ENCODE measurements around the gene WDR18. TPM values are rescaled to one million over a fixed set of nuclear protein-coding genes. Genes with fewer than 3 reads are reported as not detected.

WDR18 gene
- polyA plus RNA-seq, 1 donor (not counting 4 experiments of a cell fraction or from before 2014, with no cell fraction given): 26.3 TPM

DNA sequence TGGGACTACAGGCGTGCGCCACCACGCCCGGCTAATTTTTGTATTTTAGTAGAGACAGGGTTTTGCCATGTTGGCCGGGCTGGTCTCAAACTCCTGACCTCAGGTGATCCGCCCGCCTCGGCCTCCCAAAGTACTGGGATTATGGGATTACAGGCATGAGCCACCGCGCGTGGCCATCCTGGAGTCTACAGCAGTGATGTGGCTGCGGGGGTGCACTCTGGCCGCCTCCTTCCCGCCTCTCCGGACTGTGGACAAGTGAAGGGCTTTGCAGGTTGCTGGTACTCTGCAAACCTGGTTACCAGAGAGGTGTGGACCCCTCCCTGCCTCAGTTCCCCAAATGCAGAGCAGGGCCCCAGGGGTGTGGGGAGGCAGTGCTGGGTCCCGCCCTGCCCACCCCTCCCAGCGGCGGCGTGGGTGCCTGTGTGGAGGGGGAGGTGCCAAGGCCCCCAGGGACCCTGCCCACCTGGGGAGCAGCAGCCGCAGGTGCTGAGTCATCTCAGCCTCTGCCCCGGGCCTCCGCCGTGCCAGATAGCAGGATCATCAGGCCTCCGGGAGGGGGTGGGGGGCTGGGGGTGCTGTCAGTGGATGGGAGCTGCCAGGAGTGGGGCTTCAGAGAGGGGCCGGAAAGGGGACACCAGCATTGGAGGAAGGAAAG lies 35.2 kb upstream of the WDR18 start:
- H3K9ac ChIP-seq (ENCODE audit: control insufficient read depth, extremely low read depth, insufficient read depth, low read length): no peak overlapping the region
- H3K4me2 ChIP-seq (ENCODE audit: control insufficient read depth, extremely low read depth, insufficient read depth, low read depth, low read length): no peak overlapping the region
- H4K20me1 ChIP-seq (ENCODE audit: control insufficient read depth, extremely low read depth, insufficient read depth, low read length): no peaks in the 10 kb centered on the region
- no peak overlapping the region for H3K27ac ChIP-seq (ENCODE audit: control insufficient read depth, insufficient read depth, low read length)
- TF ChIP-seq, protein P1, sequence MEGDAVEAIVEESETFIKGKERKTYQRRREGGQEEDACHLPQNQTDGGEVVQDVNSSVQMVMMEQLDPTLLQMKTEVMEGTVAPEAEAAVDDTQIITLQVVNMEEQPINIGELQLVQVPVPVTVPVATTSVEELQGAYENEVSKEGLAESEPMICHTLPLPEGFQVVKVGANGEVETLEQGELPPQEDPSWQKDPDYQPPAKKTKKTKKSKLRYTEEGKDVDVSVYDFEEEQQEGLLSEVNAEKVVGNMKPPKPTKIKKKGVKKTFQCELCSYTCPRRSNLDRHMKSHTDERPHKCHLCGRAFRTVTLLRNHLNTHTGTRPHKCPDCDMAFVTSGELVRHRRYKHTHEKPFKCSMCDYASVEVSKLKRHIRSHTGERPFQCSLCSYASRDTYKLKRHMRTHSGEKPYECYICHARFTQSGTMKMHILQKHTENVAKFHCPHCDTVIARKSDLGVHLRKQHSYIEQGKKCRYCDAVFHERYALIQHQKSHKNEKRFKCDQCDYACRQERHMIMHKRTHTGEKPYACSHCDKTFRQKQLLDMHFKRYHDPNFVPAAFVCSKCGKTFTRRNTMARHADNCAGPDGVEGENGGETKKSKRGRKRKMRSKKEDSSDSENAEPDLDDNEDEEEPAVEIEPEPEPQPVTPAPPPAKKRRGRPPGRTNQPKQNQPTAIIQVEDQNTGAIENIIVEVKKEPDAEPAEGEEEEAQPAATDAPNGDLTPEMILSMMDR (optimal IDR thresholded peaks at IDR 0.05 in 1 of 3, IDR thresholded peaks at IDR 0.05 in 1 of 3, conservative IDR thresholded peaks at IDR 0.05 in 1 of 3; ENCODE audit: extremely low read depth in 1 of 3, insufficient read depth in 2 of 3, low read length in 3 of 3): no peak
- TF ChIP-seq EZH2 (IDR thresholded peaks at IDR 0.05; ENCODE audit: low read length): no peak
- H3K9me1 ChIP-seq (ENCODE audit: control insufficient read depth, extremely low read depth, insufficient read depth, low read length): no peaks in the 10 kb centered on the region
- DNase-seq (ENCODE audit: low read depth, low spot score): no peak
- peaks cover 6% of the 10 kb centered on the region for H3K4me1 ChIP-seq (ENCODE audit: control insufficient read depth, extremely low read depth, insufficient read depth, low read length)
- no peaks in the 10 kb centered on the region for H3K9me3 ChIP-seq (ENCODE audit: control insufficient read depth, low read depth, low read length)
- FAIRE-seq: no peak
- no peaks in the 10 kb centered on the region for H3K36me3 ChIP-seq (ENCODE audit: control insufficient read depth in 2 of 2, extremely low read depth in 1 of 2, insufficient read depth in 2 of 2, low read length in 2 of 2)
- no peak overlapping the region for H2AFZ ChIP-seq (ENCODE audit: control insufficient read depth, low read length)
- H3K27me3 ChIP-seq (ENCODE audit: control insufficient read depth, extremely low read depth, insufficient read depth, low read length): peaks cover 6% of the 10 kb centered on the region
- no peak overlapping the region for H3K4me3 ChIP-seq (ENCODE audit: control insufficient read depth in 2 of 3, extremely low read depth in 1 of 3, insufficient read depth in 2 of 3, low read depth in 1 of 3, low read length in 3 of 3)
- dilution Hi-C loops (cut with MboI; ENCODE audit: extremely low pct_ligation_motif_present, low sequenced_read_pairs): no loop called here
- no peaks in the 10 kb centered on the region for H3K79me2 ChIP-seq (ENCODE audit: control insufficient read depth, insufficient read depth, low read length)

DNA sequence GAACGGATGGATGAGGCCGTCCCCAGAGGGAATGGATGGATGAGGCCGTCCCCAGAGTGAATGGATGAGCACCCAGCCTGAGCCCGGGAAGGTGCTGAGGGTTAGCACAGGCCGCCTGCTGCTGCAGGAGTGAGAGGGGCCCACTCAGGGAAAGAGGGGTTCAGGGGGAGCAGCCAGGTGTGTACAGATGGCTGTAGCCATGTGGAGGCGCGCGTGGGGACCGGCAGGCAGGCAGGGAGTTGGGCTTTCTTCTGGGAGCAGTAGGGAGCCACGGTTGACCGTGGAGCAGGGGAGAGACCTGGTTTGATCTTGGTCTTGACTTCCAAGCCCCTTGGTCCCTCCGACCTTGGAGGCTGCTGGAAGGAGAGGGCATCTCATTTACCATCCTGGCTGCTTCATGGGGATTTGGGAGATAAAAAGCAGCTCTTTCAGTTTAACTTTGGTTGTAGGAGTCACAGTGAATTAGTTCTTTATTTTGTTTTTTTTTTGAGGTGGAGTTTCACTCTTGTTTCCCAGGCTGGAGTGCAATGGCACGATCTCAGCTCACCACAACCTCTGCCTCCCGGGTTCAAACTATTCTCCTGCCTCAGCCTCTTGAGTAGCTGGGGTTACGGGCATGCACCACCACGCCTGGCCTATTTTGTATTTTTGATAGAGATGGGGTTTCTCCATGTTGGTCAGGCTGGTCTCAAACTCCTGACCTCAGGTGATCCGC lies 33.6 kb upstream of the WDR18 start:
- H3K36me3 ChIP-seq (ENCODE audit: control insufficient read depth in 2 of 2, extremely low read depth in 1 of 2, insufficient read depth in 2 of 2, low read length in 2 of 2): no peaks in the 10 kb centered on the region
- dilution Hi-C loops (cut with MboI; ENCODE audit: extremely low pct_ligation_motif_present, low sequenced_read_pairs): no loop called here
- no peaks in the 10 kb centered on the region for H3K9me1 ChIP-seq (ENCODE audit: control insufficient read depth, extremely low read depth, insufficient read depth, low read length)
- no peaks in the 10 kb centered on the region for H3K9me3 ChIP-seq (ENCODE audit: control insufficient read depth, low read depth, low read length)
- H3K4me1 ChIP-seq (ENCODE audit: control insufficient read depth, extremely low read depth, insufficient read depth, low read length): peaks cover 6% of the 10 kb centered on the region
- no peak overlapping the region for H3K4me2 ChIP-seq (ENCODE audit: control insufficient read depth, extremely low read depth, insufficient read depth, low read depth, low read length)
- H2AFZ ChIP-seq (ENCODE audit: control insufficient read depth, low read length): no peak overlapping the region
- FAIRE-seq (no peak), DNase-seq (ENCODE audit: low read depth, low spot score) (no peak)
- TF ChIP-seq, protein P1 (optimal IDR thresholded peaks at IDR 0.05 in 1 of 3, IDR thresholded peaks at IDR 0.05 in 1 of 3, conservative IDR thresholded peaks at IDR 0.05 in 1 of 3; ENCODE audit: extremely low read depth in 1 of 3, insufficient read depth in 2 of 3, low read length in 3 of 3): no peak
- TF ChIP-seq EZH2 (IDR thresholded peaks at IDR 0.05; ENCODE audit: low read length): no peak
- H3K9ac ChIP-seq (ENCODE audit: control insufficient read depth, extremely low read depth, insufficient read depth, low read length): no peak overlapping the region
- H3K27ac ChIP-seq (ENCODE audit: control insufficient read depth, insufficient read depth, low read length): no peak overlapping the region
- H3K4me3 ChIP-seq (ENCODE audit: control insufficient read depth in 2 of 3, extremely low read depth in 1 of 3, insufficient read depth in 2 of 3, low read depth in 1 of 3, low read length in 3 of 3): no peak overlapping the region
- no peaks in the 10 kb centered on the region for H3K27me3 ChIP-seq (ENCODE audit: control insufficient read depth, extremely low read depth, insufficient read depth, low read length)
- H3K79me2 ChIP-seq (ENCODE audit: control insufficient read depth, insufficient read depth, low read length): no peaks in the 10 kb centered on the region
- H4K20me1 ChIP-seq (ENCODE audit: control insufficient read depth, extremely low read depth, insufficient read depth, low read length): peaks cover 4% of the 10 kb centered on the region

Measured in keratinocyte (primary cell).